Fibroblast of lung (primary cell): ENCODE measurements around the gene DLEU7. TPM values are rescaled to one million over a fixed set of nuclear protein-coding genes. Genes with fewer than 3 reads are reported as not detected.

Experiments
- DNase-seq, 2 donors: peaks; one replicate each; pipeline versions ENCODE4 v3.0.0 to v3.0.0-alpha.2; 2010; ENCODE audit warnings: low read depth in 2 of 2
- H2AFZ ChIP-seq: 2 replicates; pipeline ENCODE4 v1.5.1; 2012; ENCODE audit warnings: low read length, control low read depth, inconsistent platforms
- H3K27ac ChIP-seq: 2 replicates; pipeline ENCODE4 v1.5.1; 2011; ENCODE audit warnings: low read length, control low read depth; ENCODE audit not compliant: insufficient read depth
- H3K27me3 ChIP-seq: 2 replicates; pipeline ENCODE4 v1.5.1; 2011; ENCODE audit warnings: mild to moderate bottlenecking, low read length; ENCODE audit not compliant: control insufficient read depth, insufficient read depth
- H3K36me3 ChIP-seq: 2 replicates; pipeline ENCODE4 v1.5.1; 2011; ENCODE audit warnings: low read length; ENCODE audit not compliant: control insufficient read depth, insufficient read depth
- H3K4me1 ChIP-seq: 2 replicates; pipeline ENCODE4 v1.5.1; 2011; ENCODE audit warnings: low read length; ENCODE audit not compliant: control insufficient read depth, insufficient read depth; ENCODE audit errors: extremely low read depth
- H3K4me2 ChIP-seq: 2 replicates; pipeline ENCODE4 v1.5.1; 2011; ENCODE audit warnings: low read length, control low read depth; ENCODE audit not compliant: insufficient read depth; ENCODE audit errors: extremely low read depth
- H3K4me3 ChIP-seq, 4 experiments: fragments of 200-600 bp in 1 of 4; sonication (generic) in 1 of 4; replicated peaks in 1 of 4; 2 replicates each; pipeline ENCODE4 v1.5.1; 2011 to 2016; ENCODE audit warnings: low read length in 4 of 4, low read depth in 3 of 4, mild to moderate bottlenecking in 3 of 4, control low read depth in 2 of 4, inconsistent platforms in 1 of 4, mixed read lengths in 1 of 4; ENCODE audit not compliant: insufficient read depth in 1 of 4; ENCODE audit errors: control extremely low read depth in 1 of 4
- H3K79me2 ChIP-seq: 2 replicates; pipeline ENCODE4 v1.5.1; 2012; ENCODE audit warnings: mild to moderate bottlenecking, low read length, inconsistent platforms; ENCODE audit not compliant: control insufficient read depth, insufficient read depth
- H3K9ac ChIP-seq: 2 replicates; pipeline ENCODE4 v1.5.1; 2011; ENCODE audit warnings: mild to moderate bottlenecking, low read length, control low read depth; ENCODE audit not compliant: insufficient read depth
- H3K9me3 ChIP-seq: 2 replicates; pipeline ENCODE4 v1.5.1; 2012; ENCODE audit warnings: low read depth, low read length; ENCODE audit not compliant: control insufficient read depth, insufficient read depth
- H4K20me1 ChIP-seq: 2 replicates; pipeline ENCODE4 v1.5.1; 2011; ENCODE audit warnings: low read length; ENCODE audit not compliant: control insufficient read depth, insufficient read depth; ENCODE audit errors: extremely low read depth
- EZH2 ChIP-seq: IDR thresholded peaks from 2 replicates; pipeline ENCODE4 v1.5.1; 2012; ENCODE audit warnings: low read length, control low read depth, mild to moderate bottlenecking; ENCODE audit errors: missing control alignments
- polyA plus RNA-seq, 2 donors: library from polyadenylated mRNA; depleted of rRNA in 1 of 2; stranded (reverse) in 1 of 2; unstranded in 1 of 2; fragments of >200 nt; gene quantifications; 2 replicates each; pipeline ENCODE4 v1.2.1, GENCODE V29; 2011 to 2012; ENCODE audit warnings: missing spikeins in 1 of 2
- total RNA-seq: library from RNA; depleted of rRNA; stranded (reverse); fragments of >200 nt; gene quantifications from 2 replicates; pipeline ENCODE4 v1.2.1, GENCODE V29; 2014
- TF ChIP-seq, protein P1 (sequence below), 2 donors: IDR thresholded peaks in 1 of 2; conservative IDR thresholded peaks in 1 of 2; 1 replicate in 1 of 2; 2 replicates in 1 of 2; pipeline ENCODE4 v1.5.1; 2011 to 2012; ENCODE audit warnings: low read length in 2 of 2, control low read depth in 1 of 2, inconsistent platforms in 1 of 2, low read depth in 1 of 2, mild to moderate bottlenecking in 1 of 2

DLEU7 gene
- total and polyA plus RNA-seq, 2 donors (not counting 1 experiment from before 2014, with no cell fraction given): not detected

DNA sequence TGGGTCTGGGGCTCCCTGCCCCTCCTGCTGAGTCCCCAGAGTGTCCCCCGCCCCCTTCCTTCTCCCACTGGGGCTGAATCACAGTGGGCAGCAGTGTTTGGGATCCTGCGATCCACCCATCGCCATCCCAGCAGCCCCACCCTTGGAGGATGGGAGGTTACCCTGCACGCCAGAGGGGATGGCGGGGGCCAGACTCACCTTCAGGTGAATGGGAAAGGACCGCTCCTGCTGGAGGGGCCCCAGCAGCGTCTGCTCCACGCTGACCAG is 569 bp downstream of the DLEU7 start:
- no peaks in the 10 kb centered on the region for H4K20me1 ChIP-seq
- H3K27me3 ChIP-seq: peaks cover 3% of the 10 kb centered on the region
- no peak overlapping the region for H3K4me2 ChIP-seq
- no peaks in the 10 kb centered on the region for H3K4me1 ChIP-seq
- H3K9me3 ChIP-seq: no peaks in the 10 kb centered on the region
- TF ChIP-seq, protein P1, sequence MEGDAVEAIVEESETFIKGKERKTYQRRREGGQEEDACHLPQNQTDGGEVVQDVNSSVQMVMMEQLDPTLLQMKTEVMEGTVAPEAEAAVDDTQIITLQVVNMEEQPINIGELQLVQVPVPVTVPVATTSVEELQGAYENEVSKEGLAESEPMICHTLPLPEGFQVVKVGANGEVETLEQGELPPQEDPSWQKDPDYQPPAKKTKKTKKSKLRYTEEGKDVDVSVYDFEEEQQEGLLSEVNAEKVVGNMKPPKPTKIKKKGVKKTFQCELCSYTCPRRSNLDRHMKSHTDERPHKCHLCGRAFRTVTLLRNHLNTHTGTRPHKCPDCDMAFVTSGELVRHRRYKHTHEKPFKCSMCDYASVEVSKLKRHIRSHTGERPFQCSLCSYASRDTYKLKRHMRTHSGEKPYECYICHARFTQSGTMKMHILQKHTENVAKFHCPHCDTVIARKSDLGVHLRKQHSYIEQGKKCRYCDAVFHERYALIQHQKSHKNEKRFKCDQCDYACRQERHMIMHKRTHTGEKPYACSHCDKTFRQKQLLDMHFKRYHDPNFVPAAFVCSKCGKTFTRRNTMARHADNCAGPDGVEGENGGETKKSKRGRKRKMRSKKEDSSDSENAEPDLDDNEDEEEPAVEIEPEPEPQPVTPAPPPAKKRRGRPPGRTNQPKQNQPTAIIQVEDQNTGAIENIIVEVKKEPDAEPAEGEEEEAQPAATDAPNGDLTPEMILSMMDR (conservative IDR thresholded peaks at IDR 0.05 in 1 of 2, IDR thresholded peaks at IDR 0.05 in 1 of 2; ENCODE audit: low read depth in 1 of 2, low read length in 2 of 2): no peak
- no peak for TF ChIP-seq EZH2
- H3K9ac ChIP-seq: no peak overlapping the region
- H3K4me3 ChIP-seq: peak overlapping the region in 1 of 4 experiments; percentile 9
- no peaks in the 10 kb centered on the region for H3K79me2 ChIP-seq
- no peaks in the 10 kb centered on the region for H3K36me3 ChIP-seq
- no peak overlapping the region for H2AFZ ChIP-seq
- DNase-seq: no peak
- no peak overlapping the region for H3K27ac ChIP-seq

DNA sequence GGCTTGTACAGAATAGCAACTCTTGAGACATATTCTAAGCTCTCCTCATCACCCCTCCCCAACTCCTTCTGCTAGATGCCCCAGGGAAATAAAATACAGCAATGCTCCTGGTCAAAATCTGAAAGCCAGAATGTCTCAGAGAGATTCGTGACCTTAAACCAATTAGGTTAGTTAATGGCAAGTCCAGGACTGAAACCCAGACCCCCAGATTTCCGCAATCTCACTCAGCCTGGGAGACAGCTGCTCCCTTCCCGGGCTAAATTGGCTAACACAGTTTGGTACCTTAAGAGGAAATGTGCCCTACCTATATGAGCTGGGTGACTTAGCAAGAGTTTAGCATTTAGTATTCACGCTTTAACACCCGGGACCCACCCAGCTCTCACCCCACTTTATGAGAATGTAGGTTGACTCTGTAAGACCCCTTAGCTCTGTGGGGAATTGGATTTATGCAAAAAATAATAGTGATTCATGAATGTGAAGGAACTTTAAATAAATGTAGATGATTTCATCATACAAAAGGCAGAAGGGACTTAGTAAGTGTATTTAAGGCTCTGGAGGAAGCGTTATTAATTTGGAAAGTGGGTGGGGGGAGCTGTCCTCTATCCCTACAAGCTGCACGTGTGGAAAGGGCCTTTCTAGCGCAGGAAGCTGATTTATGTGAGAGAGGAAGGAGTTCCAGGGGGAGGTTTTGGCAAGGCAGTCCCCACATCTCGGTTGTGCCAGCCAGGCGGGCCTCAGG is 1.1 kb downstream of the DLEU7 start:
- Histone ChIP-seq H3K36me3 (no peaks in the 10 kb centered on the region), H3K27me3 (peaks cover 3% of the 10 kb centered on the region), H3K27ac (no peak overlapping the region), H3K9me3 (no peaks in the 10 kb centered on the region), H3K4me2 (no peak overlapping the region), H2AFZ (no peak overlapping the region), H4K20me1 (no peaks in the 10 kb centered on the region), H3K79me2 (no peaks in the 10 kb centered on the region), H3K9ac (no peak overlapping the region), H3K4me1 (no peaks in the 10 kb centered on the region), H3K4me3 (no peak overlapping the region)
- DNase-seq: no peak
- TF ChIP-seq, protein P1 (conservative IDR thresholded peaks at IDR 0.05 in 1 of 2, IDR thresholded peaks at IDR 0.05 in 1 of 2; ENCODE audit: low read depth in 1 of 2, low read length in 2 of 2): no peak
- TF ChIP-seq EZH2: no peak

DNA sequence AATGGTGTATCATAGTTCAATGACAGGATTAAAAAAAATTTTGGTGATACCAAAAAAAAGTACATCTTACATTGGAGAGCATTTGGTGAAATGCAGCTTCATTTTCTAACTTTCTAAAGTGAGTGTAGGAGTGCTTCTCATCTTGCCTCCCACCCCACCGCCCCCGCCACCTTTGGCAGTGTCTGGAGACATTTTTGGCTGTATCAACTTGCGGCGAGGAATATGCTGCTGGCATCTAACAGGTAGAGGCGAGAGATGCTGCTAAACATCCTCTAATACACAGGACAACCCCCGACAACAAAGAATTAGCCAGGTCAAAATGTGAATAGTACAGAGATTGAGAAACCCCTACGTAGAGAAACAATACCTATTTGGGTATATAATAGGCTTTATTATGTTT is 1.7 kb downstream of the DLEU7 start:
- Histone ChIP-seq H3K9me3 (no peaks in the 10 kb centered on the region), H4K20me1 (no peaks in the 10 kb centered on the region), H3K4me1 (no peaks in the 10 kb centered on the region), H3K27me3 (peaks cover 3% of the 10 kb centered on the region), H3K9ac (no peak overlapping the region), H3K4me2 (no peak overlapping the region), H3K4me3 (no peak overlapping the region), H2AFZ (no peak overlapping the region), H3K36me3 (no peaks in the 10 kb centered on the region), H3K27ac (no peak overlapping the region), H3K79me2 (no peaks in the 10 kb centered on the region)
- TF ChIP-seq, protein P1 (conservative IDR thresholded peaks at IDR 0.05 in 1 of 2, IDR thresholded peaks at IDR 0.05 in 1 of 2; ENCODE audit: low read depth in 1 of 2, low read length in 2 of 2): no peak
- no peak for TF ChIP-seq EZH2
- DNase-seq: no peak
